GM20431 (cell line): ENCODE measurements around the gene OR52W1.

Source experiments
- in situ Hi-C: fragments of 300-500 bp; cut with MseI, MboI; formaldehyde crosslinking; loops from one replicate; pipeline ENCODE4 v1.15.0; 2020; ENCODE audit warnings: low sequenced_read_pairs; ENCODE audit not compliant: unreplicated experiment

OR52W1 gene

DNA sequence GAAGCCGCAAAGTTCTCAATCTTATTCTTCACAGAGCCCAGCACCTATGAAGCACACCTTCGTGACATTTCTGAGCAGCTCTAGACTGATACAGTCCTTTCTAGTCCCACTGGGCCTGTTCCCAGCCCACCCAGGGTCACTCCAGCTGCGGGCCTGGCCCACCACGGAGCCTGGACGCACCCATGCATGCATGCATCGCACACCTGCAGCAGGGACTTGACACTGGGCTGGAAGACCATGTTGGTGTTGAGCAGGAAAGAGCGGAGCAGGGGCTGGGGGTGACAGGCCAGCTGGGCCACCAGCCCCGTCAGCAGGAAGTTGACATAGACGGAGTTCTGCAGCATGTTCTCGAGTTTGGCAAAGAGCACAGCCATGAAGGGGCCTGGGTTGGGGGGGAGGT, 15.5 kb downstream of the OR52W1 start:
- in situ Hi-C loops = no loop called here

DNA sequence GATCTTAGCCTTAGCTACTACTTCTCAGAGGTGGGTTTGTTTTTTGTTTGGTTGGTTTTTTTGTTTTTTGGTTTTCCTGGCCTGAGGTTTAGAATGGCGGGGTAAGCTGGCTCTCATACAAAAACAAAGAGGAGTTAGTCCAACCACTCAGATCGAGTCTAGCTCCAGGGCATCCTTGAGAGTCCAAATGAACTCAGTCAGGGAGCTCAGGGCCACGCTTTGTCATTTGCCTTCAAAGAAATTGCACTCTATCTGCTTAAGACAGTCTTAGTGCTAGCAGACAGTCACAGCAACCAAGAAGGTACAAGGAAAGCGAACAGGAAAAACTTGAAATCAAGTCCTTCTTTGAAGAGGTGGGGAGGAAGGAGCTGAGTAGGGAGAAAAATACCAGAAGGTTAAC, 17.5 kb downstream of the OR52W1 start:
- in situ Hi-C loops = no loop called here

DNA sequence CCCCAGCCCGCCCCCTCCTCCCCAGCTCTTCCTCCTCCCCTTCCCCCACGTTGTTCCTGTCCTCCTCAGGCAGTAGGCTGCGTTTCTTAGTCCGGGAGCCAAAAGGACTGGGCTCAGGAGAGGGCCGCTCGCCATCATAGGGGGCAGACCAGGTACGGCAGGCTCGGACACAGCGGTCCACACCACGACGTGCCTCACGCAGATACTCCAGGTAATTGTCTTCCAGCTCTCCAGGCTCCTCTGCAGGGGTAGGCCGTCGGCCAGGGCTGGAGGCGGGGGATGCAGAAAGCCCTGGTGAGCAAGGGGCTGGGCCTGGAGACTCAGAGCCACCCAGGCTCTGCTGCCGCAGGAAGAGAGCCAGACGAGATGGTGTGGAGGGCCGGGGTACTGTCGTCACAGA, 18.7 kb downstream of the OR52W1 start:
- in situ Hi-C loops = no loop called here

GRCh38 chr11:6219359-6219758, 20.3 kb downstream of the OR52W1 start:
- in situ Hi-C loops = no loop called here

GRCh38 chr11:6223854-6224253, 24.8 kb downstream of the OR52W1 start:
- in situ Hi-C loops = no loop called here

- in situ Hi-C loops = no loop called here
Measured at GRCh38 chr11:6224421-6224820, 25.4 kb downstream of the OR52W1 start.

GRCh38 chr11:6225024-6225423, 26.0 kb downstream of the OR52W1 start:
- in situ Hi-C loops = no loop called here

- in situ Hi-C loops = no loop called here
Measured at GRCh38 chr11:6225896-6226295, 26.9 kb downstream of the OR52W1 start.

- in situ Hi-C loops = no loop called here
Measured at GRCh38 chr11:6228520-6228919, 29.5 kb downstream of the OR52W1 start.

DNA sequence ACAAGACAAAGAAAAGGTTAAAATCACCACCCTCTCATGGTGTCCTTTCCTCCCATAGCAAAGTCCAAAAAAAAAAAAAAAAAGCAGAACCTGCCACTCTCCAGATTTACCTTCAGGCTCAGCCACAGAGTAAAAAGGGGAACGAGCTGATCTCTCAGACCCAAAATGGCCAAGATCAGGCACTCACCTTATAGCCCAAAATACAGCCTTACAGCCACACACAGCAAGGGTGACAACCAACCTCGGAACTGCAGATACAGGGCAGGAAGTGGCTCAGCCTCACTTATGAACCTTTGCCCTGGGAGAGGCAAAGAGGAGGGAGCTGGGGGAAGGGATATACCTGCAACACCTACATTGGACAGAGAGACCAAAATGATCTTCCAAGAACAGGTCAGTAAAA, 30.9 kb downstream of the OR52W1 start:
- in situ Hi-C loops = no loop called here

GRCh38 chr11:6232899-6233298, 33.9 kb downstream of the OR52W1 start:
- in situ Hi-C loops = no loop called here

DNA sequence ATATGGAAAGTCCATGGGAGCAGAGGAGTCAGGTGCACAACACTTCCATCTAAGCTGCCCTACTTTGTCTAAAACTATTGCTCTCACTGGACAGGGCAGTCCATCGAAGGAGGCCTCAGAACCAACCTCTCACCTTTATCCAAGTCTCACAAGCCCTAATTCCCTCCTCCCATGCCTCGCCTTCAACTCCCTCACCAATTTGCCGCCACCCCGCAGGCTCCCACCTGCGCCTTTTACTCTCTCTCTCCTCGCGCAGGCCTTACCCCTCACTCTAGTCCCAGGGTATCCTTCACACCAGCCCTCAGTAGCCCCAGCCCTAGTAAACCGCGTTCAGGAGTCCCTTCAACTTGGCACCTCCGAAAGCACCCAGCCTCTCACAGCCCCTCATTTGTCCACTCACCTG, 35.0 kb downstream of the OR52W1 start:
- in situ Hi-C loops = no loop called here

GRCh38 chr11:6234387-6235107, 35.5 kb downstream of the OR52W1 start, which contains the start of gene FHIP1B:
Gene FHIP1B, minus strand, starts transcription at chr11:6234636. Its CDS starts 10,120 bp downstream, at chr11:6224516.
- in situ Hi-C loops = no loop called here

DNA sequence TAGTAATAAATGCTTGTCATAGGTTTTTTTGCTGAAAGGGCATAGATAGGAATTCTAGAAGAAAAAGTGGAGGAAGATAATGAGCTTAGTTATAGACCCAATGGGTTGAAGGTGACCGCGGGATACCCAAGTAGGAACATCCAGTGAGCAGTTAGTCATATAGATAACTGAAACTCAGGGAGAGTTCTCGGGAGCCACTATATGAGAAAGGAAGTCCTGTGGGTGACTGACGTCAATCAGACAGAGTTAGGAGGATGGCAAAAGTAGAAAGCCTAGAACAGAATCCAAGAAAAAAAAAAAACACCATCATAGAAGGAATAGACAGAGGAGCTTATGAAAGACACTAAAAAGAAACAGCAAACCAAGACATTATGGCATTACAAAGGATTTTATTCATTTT, 38.2 kb downstream of the OR52W1 start:
- in situ Hi-C loops = no loop called here

DNA sequence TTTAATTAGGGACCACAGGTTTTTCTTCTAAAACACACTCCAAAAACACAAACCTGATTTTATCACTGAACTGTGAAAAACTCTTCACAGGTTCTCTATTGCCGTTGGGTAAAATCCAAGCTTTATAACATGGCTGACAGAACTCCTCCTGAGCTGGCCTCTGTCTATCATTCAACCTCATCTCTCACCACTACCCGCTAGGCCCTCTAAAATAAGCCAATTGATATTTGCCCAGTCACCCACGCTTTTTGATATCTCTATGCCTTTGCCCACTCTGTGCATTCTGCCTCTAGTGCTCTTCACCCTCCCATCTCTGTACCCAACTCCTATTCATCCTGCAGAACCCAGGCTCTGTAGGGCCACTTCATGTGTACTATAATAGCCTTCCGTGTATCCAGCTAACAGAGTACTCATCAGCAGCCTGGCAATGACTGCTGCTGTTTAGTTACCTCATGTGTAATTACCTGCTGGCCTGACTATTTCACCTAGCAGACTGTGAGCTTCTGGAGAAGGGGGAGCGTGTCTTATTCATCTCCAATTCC, 38.8 kb downstream of the OR52W1 start:
- in situ Hi-C loops = no loop called here

DNA sequence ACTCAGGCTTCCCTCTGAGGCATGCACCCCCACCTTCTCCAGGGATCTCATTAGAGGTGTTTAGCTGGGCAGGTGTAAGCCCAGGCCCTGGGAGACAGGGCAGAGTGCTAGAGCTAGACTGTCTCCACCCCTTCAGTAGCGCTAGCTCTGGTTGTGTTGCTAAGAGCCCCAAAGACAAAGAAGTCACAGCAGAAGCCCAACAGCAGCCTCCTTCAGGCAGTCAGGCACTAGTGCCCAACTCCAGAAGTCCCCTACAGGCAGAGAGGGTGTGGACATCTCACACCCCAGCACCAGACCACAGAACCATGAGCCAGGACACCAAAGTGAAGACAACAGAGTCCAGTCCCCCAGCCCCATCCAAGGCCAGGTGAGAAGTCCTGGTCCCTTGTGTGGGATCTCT, 39.9 kb downstream of the OR52W1 start, which contains the start of gene CNGA4:
Gene CNGA4, plus strand, starts transcription at position 188 of the 400 bp plus-strand sequence. Its CDS starts 118 bp downstream, at position 306.
- in situ Hi-C loops = no loop called here

DNA sequence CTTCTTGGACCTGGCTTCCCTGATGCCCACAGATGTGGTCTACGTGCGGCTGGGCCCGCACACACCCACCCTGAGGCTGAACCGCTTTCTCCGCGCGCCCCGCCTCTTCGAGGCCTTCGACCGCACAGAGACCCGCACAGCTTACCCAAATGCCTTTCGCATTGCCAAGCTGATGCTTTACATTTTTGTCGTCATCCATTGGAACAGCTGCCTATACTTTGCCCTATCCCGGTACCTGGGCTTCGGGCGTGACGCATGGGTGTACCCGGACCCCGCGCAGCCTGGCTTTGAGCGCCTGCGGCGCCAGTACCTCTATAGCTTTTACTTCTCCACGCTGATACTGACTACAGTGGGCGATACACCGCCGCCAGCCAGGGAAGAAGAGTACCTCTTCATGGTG, 41.1 kb downstream of the OR52W1 start:
- in situ Hi-C loops = loop anchor here (10.0 kb wide), 1 partner anchor 65 kb away; no protein-coding TSS in a partner anchor

DNA sequence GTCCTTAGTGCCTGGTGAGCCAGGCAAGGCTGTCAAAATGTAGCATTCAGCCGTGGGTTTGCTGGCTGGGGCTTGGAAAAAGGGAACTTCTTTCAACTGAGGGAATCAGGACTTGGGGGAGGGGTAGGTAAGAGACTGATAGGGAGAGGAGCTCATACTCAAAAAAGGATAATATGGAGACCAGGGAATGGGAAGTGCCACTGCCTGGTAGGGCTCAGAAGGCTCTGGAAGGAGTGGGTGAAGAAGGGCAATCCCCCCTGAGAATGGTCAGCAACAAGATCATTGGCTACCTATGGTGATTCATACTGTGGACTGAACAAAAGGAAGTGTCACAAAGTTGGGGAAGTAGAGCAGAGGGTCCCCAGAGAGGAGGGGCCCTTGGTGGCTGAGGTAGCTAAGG, 41.8 kb downstream of the OR52W1 start:
- in situ Hi-C loops = loop anchor here (10.0 kb wide), 1 partner anchor 64 kb away; no protein-coding TSS in a partner anchor

DNA sequence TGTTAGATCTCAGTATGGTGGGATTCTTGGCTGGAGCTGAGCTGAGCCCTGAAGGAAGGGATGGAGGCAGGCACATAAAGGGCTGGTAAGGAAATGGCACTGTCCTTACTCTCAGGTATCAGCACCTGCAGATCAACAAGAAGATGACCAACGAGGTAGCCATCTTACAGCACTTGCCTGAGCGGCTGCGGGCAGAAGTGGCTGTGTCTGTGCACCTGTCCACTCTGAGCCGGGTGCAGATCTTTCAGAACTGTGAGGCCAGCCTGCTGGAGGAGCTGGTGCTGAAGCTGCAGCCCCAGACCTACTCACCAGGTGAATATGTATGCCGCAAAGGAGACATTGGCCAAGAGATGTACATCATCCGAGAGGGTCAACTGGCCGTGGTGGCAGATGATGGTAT, 42.3 kb downstream of the OR52W1 start:
- in situ Hi-C loops = loop anchor here (10.0 kb wide), 1 partner anchor 63 kb away; no protein-coding TSS in a partner anchor

GRCh38 chr11:6245536-6245935, 46.5 kb downstream of the OR52W1 start:
- in situ Hi-C loops = loop anchor here (10.0 kb wide), 1 partner anchor 59 kb away; no protein-coding TSS in a partner anchor

- in situ Hi-C loops = loop anchor here (10.0 kb wide), 1 partner anchor 57 kb away; no protein-coding TSS in a partner anchor
Measured at GRCh38 chr11:6248248-6248647, 49.2 kb downstream of the OR52W1 start.
